Neural progenitor cell (in vitro differentiated cells): Measurements from ENCODE around the gene DPH1.

Experiments
- CTCF ChIP-seq: fragments of 200-600 bp; sonication (generic); IDR thresholded peaks from 2 replicates; pipeline ENCODE4 v1.5.1; 2017; ENCODE audit warnings: antibody characterized with exemption, mild to moderate bottlenecking
- EZH2 ChIP-seq: fragments of 200-600 bp; sonication (generic); IDR thresholded peaks from 2 replicates; pipeline ENCODE4 v1.6.1; 2017; ENCODE audit warnings: antibody characterized with exemption, mild to moderate bottlenecking, moderate library complexity
- EZH2phosphoT487 ChIP-seq: fragments of 200-600 bp; sonication (generic); IDR thresholded peaks from 2 replicates; pipeline ENCODE4 v1.6.1; 2017; ENCODE audit warnings: antibody characterized with exemption

DNA sequence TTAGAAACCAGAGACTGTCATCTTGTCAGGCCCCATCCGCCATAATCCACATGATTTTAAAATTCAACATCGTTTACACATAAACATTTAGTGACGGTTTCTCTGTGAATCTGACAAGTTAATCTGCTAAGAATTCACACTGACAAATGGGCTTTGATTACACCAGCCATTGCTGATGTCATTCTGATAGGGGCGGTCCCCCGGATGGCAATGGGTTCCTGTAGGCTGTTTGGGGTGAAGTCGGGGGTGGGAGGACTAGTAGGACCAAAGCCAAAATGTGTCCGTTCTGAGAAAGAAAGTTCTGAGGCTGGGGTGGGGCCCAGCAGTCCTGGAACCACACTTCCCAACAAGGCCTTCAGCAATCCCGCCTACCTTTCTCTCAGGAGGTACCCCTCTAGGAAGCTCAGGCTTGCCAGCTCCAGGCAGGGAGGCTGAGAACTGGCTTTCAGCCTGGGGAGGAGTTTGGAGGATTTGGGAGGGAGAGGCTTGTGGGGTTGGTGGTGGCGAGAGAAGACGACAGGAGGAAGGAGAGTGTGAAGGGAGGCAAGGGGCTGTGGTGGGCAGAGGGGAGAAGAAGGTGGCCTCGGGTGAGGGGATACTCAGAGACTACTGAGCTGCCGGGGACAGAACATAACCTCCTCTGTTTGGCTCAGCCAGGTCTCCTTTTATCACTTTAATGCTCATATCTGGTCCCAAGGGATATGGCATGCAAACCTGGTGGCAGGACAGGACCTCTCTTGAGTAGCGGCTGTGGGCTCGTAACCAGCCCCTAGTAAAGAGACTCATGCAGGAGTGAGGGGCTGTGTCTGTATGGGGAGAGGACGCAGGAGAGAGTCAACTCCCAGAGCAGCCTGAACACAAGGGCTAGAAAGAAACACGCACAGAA, 33.6 kb downstream of the DPH1 start:
- TF ChIP-seq CTCF (no peak), EZH2 (no peak), EZH2phosphoT487 (no peak)
